GM12873 (cell line): Measurements from ENCODE around the gene ATP8A2.

Source experiments
- TF ChIP-seq, protein P1 (sequence below): IDR thresholded peaks from 2 replicates; pipeline ENCODE4 v1.5.1; 2012; ENCODE audit warnings: low read depth, mild to moderate bottlenecking, moderate library complexity, low read length, control low read depth; ENCODE audit not compliant: insufficient read depth; ENCODE audit errors: missing control alignments

ATP8A2 gene

DNA sequence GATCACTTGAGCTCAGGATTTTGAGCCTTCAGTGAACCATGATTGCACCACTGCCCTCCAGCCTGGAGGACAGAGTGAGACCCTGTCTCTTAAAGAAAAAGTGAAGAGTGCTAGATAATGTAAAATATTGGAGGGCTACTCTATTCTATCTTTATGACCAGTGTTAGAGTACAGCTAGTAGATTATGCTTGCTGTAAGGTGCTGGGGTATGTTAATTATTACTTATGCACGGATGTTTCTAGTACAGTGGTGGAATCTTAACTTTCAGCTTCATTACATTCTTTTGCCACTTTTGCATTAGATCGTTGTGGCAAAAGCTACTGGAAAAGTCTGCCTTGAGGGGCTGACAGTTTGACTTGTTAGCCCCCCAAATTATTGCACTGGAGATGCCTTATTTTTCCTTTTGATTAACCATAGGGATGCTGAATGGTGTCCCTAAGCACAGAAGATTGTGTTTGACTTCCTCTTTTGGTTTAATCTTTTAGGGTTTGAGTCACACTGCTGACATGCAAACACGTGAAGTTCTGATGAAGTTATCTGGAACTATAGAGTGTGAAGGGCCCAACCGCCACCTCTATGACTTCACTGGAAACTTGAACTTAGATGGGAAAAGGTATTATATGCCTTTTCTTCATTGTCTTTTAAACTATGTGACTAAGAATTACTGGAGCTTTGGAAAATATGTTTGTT is 169.8 kb downstream of the ATP8A2 start:
- TF ChIP-seq, protein P1, sequence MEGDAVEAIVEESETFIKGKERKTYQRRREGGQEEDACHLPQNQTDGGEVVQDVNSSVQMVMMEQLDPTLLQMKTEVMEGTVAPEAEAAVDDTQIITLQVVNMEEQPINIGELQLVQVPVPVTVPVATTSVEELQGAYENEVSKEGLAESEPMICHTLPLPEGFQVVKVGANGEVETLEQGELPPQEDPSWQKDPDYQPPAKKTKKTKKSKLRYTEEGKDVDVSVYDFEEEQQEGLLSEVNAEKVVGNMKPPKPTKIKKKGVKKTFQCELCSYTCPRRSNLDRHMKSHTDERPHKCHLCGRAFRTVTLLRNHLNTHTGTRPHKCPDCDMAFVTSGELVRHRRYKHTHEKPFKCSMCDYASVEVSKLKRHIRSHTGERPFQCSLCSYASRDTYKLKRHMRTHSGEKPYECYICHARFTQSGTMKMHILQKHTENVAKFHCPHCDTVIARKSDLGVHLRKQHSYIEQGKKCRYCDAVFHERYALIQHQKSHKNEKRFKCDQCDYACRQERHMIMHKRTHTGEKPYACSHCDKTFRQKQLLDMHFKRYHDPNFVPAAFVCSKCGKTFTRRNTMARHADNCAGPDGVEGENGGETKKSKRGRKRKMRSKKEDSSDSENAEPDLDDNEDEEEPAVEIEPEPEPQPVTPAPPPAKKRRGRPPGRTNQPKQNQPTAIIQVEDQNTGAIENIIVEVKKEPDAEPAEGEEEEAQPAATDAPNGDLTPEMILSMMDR, result no peak

DNA sequence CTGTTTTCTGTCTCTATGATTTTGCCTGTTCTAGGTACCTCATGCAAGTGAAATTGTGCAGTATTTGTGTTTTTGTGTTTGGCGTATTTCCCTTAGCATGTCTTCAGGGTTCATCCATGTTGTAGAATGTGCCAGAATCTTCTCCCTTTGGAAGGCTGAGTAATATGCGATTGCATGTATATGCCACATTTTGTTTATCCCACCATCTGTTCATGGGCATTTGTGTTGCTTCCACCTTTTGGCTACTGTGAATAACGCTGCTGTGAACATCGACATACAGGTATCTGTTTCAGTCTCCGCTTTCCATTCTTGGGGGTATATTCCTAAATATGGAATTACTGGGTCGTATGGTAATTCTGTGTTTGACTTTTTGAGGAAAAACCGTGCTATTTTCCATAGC is 190.0 kb downstream of the ATP8A2 start:
- TF ChIP-seq, protein P1, result no peak

- TF ChIP-seq, protein P1, result no peak
Observed at GRCh38 chr13:25570185-25570584, 198.4 kb downstream of the ATP8A2 start.

DNA sequence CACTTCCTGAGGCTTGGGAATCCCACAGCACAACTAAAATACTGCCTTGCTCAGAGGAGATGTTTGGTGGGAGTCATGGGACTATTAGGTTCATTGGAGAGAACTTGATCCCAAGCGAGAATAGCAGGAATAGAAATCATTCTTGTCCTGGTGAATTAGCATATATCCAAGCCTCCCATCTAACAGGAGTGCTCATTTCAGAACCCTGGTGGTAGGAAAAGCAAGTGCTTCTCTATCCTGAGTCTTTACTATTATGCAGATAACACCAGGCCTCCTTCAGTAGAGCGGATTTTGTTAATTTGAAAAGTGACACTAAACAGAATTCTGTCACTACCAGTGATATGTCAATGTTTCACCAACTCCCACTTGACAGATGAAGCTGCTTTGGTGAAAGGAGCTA is 199.5 kb downstream of the ATP8A2 start:
- TF ChIP-seq, protein P1, result peak; percentile 3

- TF ChIP-seq, protein P1, result peak; percentile 83
Observed at GRCh38 chr13:25574437-25575411, 202.9 kb downstream of the ATP8A2 start.

DNA sequence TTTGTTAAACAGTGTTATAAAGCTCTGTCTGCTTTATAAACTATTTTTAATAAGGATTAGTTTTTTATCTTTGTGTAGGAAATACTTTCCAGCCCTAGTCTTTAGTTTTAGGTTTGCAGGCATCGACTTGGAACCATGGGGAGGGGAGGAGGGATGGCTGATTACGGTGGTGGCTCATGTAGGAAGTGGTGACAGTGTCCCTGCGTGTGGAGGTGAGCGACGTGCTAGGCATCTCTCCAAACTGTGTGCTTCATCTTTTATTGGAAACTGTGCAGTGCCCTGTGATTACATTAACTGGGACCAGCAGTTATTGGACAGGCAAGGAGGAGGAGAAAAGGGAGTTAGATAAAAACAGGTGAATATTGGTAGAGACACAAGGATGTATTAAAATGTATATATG is 203.8 kb downstream of the ATP8A2 start:
- TF ChIP-seq, protein P1, result no peak

DNA sequence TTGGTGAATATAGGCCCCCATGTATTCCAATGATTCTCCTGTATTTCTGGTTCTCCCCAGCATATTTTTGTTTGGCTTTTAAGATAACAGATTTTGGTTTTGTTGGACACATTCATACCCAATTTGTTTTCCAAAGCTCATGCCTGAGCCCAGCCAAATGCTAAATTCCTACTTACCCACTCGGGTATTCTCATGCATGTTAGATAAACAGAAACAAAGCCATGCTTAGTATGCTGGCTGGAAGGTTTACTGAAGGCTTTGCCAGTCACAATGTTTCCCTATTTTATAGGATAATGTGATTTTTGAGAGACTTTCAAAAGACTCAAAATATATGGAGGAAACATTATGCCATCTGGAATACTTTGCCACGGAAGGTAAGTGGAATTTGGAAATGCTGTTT is 206.8 kb downstream of the ATP8A2 start:
- TF ChIP-seq, protein P1, result no peak
